Parathyroid adenoma (tissue), 2 donors: ENCODE data around the gene RSPH10B.
"Not testable (repeated sequence)": the region's sequence is repeated elsewhere in the genome, so short reads cannot be mapped to it uniquely, and the experiment has no call there.

ENCODE experiments used
- H2AFZ ChIP-seq: fragments of 300-600 bp; sonication (generic); one replicate; pipeline ENCODE4 v1.7.0; 2017; ENCODE audit warnings: antibody characterized with exemption, mild to moderate bottlenecking
- H3K27ac ChIP-seq: fragments of 300-600 bp; sonication (generic); one replicate; pipeline ENCODE4 v1.7.0; 2017
- H3K27me3 ChIP-seq: fragments of 300-600 bp; sonication (generic); one replicate; pipeline ENCODE4 v1.7.0; 2017; ENCODE audit warnings: low read length; ENCODE audit not compliant: control insufficient read depth, insufficient read depth
- H3K36me3 ChIP-seq: fragments of 300-600 bp; sonication (generic); one replicate; pipeline ENCODE4 v1.7.0; 2017; ENCODE audit warnings: low read length; ENCODE audit not compliant: control insufficient read depth, insufficient read depth
- H3K4me1 ChIP-seq: fragments of 300-600 bp; sonication (generic); one replicate; pipeline ENCODE4 v1.7.0; 2017; ENCODE audit warnings: control low read depth
- H3K4me2 ChIP-seq: fragments of 300-600 bp; sonication (generic); one replicate; pipeline ENCODE4 v1.7.0; 2017; ENCODE audit warnings: low read length
- H3K4me3 ChIP-seq: fragments of 300-600 bp; sonication (generic); one replicate; pipeline ENCODE4 v1.7.0; 2017; ENCODE audit warnings: low read depth, low read length
- H3K79me2 ChIP-seq: fragments of 300-600 bp; sonication (generic); one replicate; pipeline ENCODE4 v1.7.0; 2017; ENCODE audit warnings: control low read depth
- H3K9ac ChIP-seq: fragments of 300-600 bp; sonication (generic); one replicate; pipeline ENCODE4 v1.7.0; 2017; ENCODE audit warnings: mild to moderate bottlenecking
- H3K9me3 ChIP-seq: fragments of 300-600 bp; sonication (generic); one replicate; pipeline ENCODE4 v1.7.0; 2017; ENCODE audit warnings: low read length; ENCODE audit not compliant: control insufficient read depth
- TF ChIP-seq, protein P1 (sequence below): fragments of 300-600 bp; sonication (generic); IDR thresholded peaks from one replicate; pipeline ENCODE4 v1.7.0; 2017; ENCODE audit warnings: antibody characterized with exemption, mild to moderate bottlenecking
- donor health status: primary hyperparathyroidism.

The RSPH10B gene

DNA sequence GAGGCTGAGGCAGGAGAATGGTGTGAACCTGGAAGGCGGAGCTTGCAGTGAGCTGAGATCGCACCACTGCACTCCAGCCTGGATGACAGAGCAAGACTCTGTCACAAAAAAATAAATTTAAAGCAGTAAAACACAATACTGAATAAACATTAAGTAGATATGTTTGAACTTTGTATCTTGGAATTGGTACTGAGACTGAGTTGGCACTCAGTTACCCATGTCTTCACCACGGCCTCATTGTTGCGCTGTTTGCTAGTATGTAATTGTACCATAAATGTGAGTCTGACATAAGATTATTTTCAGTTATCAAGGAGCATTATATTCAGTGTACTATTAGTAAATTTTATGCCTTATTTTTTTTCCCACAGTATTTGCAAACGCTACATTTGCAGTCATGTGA lies 65.8 kb downstream of the RSPH10B start:
- not testable (repeated sequence) for H3K4me3 ChIP-seq, H3K4me2 ChIP-seq, H3K4me1 ChIP-seq, H2AFZ ChIP-seq, H3K36me3 ChIP-seq, H3K79me2 ChIP-seq, H3K27me3 ChIP-seq, H3K27ac ChIP-seq, H3K9me3 ChIP-seq, H3K9ac ChIP-seq

- not testable (repeated sequence) for H3K36me3 ChIP-seq, H3K4me3 ChIP-seq, H3K9me3 ChIP-seq, H2AFZ ChIP-seq, H3K79me2 ChIP-seq, H3K27ac ChIP-seq, H3K27me3 ChIP-seq, H3K4me1 ChIP-seq, H3K9ac ChIP-seq, H3K4me2 ChIP-seq
Observed at GRCh38 chr7:5903002-5903401, 67.5 kb downstream of the RSPH10B start.

GRCh38 chr7:5898480-5899224 lies 71.8 kb downstream of the RSPH10B start, which contains the start of gene CCZ1:
TSS of gene CCZ1 (plus strand) at chr7:5898733. CDS start at chr7:5898800, 67 bp downstream.
- not testable (repeated sequence) for H3K36me3 ChIP-seq, H3K79me2 ChIP-seq, H3K27me3 ChIP-seq, H3K9ac ChIP-seq, H3K4me1 ChIP-seq, H3K9me3 ChIP-seq
- Histone ChIP-seq H3K4me2 (peak within 1 kb of the TSS; percentile 49), H3K4me3 (peak within 1 kb of the TSS; percentile 49), H2AFZ (peak within 1 kb of the TSS; percentile 91), H3K27ac (peak within 1 kb of the TSS; percentile 64)
- TF ChIP-seq, protein P1, sequence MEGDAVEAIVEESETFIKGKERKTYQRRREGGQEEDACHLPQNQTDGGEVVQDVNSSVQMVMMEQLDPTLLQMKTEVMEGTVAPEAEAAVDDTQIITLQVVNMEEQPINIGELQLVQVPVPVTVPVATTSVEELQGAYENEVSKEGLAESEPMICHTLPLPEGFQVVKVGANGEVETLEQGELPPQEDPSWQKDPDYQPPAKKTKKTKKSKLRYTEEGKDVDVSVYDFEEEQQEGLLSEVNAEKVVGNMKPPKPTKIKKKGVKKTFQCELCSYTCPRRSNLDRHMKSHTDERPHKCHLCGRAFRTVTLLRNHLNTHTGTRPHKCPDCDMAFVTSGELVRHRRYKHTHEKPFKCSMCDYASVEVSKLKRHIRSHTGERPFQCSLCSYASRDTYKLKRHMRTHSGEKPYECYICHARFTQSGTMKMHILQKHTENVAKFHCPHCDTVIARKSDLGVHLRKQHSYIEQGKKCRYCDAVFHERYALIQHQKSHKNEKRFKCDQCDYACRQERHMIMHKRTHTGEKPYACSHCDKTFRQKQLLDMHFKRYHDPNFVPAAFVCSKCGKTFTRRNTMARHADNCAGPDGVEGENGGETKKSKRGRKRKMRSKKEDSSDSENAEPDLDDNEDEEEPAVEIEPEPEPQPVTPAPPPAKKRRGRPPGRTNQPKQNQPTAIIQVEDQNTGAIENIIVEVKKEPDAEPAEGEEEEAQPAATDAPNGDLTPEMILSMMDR, result peak; percentile 36

GRCh38 chr7:5897369-5897919 lies 73.0 kb downstream of the RSPH10B start:
- H3K9me3 ChIP-seq, result not testable (repeated sequence)

GRCh38 chr7:5892498-5892897 lies 78.0 kb downstream of the RSPH10B start:
- Histone ChIP-seq H3K27ac (no peak overlapping the region), H3K9me3 (no peaks in the 10 kb centered on the region), H3K36me3 (no peaks in the 10 kb centered on the region), H3K9ac (no peak overlapping the region), H3K4me3 (no peak overlapping the region), H3K4me2 (no peak overlapping the region), H3K27me3 (no peaks in the 10 kb centered on the region), H2AFZ (no peak overlapping the region), H3K79me2 (no peaks in the 10 kb centered on the region), H3K4me1 (no peaks in the 10 kb centered on the region)
- TF ChIP-seq, protein P1, result no peak

More at GRCh38 chr7:5897369-5897919, 73.0 kb downstream of the RSPH10B start:
- H3K27ac ChIP-seq, H3K79me2 ChIP-seq, H2AFZ ChIP-seq, H3K4me1 ChIP-seq, H3K4me2 ChIP-seq, H3K27me3 ChIP-seq, H3K36me3 ChIP-seq, H3K9ac ChIP-seq: not testable (repeated sequence)
- peak overlapping the region; percentile 5 for H3K4me3 ChIP-seq

GRCh38 chr7:5890244-5890643 lies 80.2 kb downstream of the RSPH10B start:
- H2AFZ ChIP-seq, H3K27me3 ChIP-seq, H3K4me1 ChIP-seq, H3K79me2 ChIP-seq, H3K27ac ChIP-seq, H3K36me3 ChIP-seq, H3K9ac ChIP-seq, H3K4me3 ChIP-seq, H3K9me3 ChIP-seq, H3K4me2 ChIP-seq: not testable (repeated sequence)

DNA sequence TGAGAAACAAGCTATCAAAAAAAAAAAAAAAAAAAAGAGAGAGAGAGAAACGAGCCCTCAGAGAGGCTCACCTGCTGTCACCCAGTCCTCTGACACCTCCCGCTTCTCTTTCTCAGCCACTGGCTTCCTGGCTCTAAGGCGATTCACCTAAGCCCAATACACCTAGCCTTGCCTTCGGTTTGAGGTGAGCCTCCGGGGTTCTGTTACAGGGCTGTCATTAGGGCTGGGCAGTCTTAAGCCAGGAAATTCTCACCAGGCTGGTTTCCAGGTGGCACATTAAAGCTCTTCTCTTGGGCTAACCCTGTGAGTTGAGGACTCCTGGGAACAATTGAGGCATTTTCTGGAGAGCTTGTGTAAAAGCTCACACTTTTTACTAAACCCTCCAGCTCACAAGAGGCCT lies 82.5 kb downstream of the RSPH10B start:
- H3K27me3 ChIP-seq, H3K9ac ChIP-seq, H2AFZ ChIP-seq, H3K36me3 ChIP-seq, H3K27ac ChIP-seq, H3K4me2 ChIP-seq, H3K4me1 ChIP-seq, H3K4me3 ChIP-seq, H3K79me2 ChIP-seq, H3K9me3 ChIP-seq: not testable (repeated sequence)

GRCh38 chr7:5884431-5884830 lies 86.1 kb downstream of the RSPH10B start:
- H3K9me3 ChIP-seq, H3K27ac ChIP-seq, H3K79me2 ChIP-seq, H3K27me3 ChIP-seq, H3K9ac ChIP-seq, H3K4me3 ChIP-seq, H2AFZ ChIP-seq, H3K4me1 ChIP-seq, H3K36me3 ChIP-seq, H3K4me2 ChIP-seq: not testable (repeated sequence)

DNA sequence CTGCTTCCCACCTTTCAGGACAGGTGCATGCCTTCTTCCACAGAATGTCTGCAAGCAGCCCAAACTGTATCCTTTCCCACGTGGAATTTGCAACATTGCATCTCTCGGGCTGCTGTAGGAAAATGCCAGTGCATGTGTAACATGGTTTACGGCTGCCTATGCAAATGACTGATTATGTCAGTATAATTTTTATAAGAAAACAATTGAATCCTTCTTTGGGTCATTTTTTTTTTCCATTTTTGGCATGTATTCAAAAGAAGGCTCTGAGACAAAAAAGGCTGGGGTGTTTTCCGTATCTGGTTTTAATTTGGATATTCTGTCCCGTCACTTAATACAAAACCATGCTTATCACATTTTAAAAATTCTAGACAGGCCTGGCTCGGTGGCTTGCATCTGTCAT lies 90.4 kb downstream of the RSPH10B start:
- H3K4me1 ChIP-seq, H3K4me3 ChIP-seq, H3K36me3 ChIP-seq, H2AFZ ChIP-seq, H3K4me2 ChIP-seq, H3K27ac ChIP-seq, H3K9ac ChIP-seq, H3K79me2 ChIP-seq, H3K27me3 ChIP-seq, H3K9me3 ChIP-seq: not testable (repeated sequence)
